GM18951 (cell line): ENCODE measurements around the gene EPHB2.

Experiments used
- POLR2A ChIP-seq: IDR thresholded peaks from 4 replicates; pipeline ENCODE4 v1.6.1; 2011; ENCODE audit warnings: mild to moderate bottlenecking; ENCODE audit not compliant: insufficient read length, insufficient read depth; ENCODE audit errors: extremely low read depth
- in situ Hi-C: fragments of 300-500 bp; cut with MboI; formaldehyde crosslinking; loops from one replicate; pipeline ENCODE4 v1.12.0; 2022; ENCODE audit warnings: low sequenced_read_pairs, mixed read lengths, inconsistent platforms; ENCODE audit not compliant: unreplicated experiment

Gene EPHB2

GRCh38 chr1:22815421-22816066, 104.9 kb downstream of the EPHB2 start:
- in situ Hi-C loops = no loop called here

GRCh38 chr1:22816067-22816775, 105.6 kb downstream of the EPHB2 start:
- no peak for TF ChIP-seq POLR2A
- in situ Hi-C loops = no loop called here

More at GRCh38 chr1:22815421-22816066, 104.9 kb downstream of the EPHB2 start:
- no peak for TF ChIP-seq POLR2A

- no peak for TF ChIP-seq POLR2A
- in situ Hi-C loops = no loop called here
Measured at GRCh38 chr1:22816803-22817202, 106.2 kb downstream of the EPHB2 start.

- in situ Hi-C loops = no loop called here
- no peak for TF ChIP-seq POLR2A
Measured at GRCh38 chr1:22817462-22817861, 106.8 kb downstream of the EPHB2 start.

GRCh38 chr1:22818061-22818770, 107.6 kb downstream of the EPHB2 start:
- in situ Hi-C loops = no loop called here
- no peak for TF ChIP-seq POLR2A

- in situ Hi-C loops = no loop called here
Measured at GRCh38 chr1:22819361-22819760, 108.7 kb downstream of the EPHB2 start.

GRCh38 chr1:22821027-22821426, 110.4 kb downstream of the EPHB2 start:
- in situ Hi-C loops = no loop called here
- TF ChIP-seq POLR2A = no peak

More at GRCh38 chr1:22819361-22819760, 108.7 kb downstream of the EPHB2 start:
- TF ChIP-seq POLR2A = no peak

GRCh38 chr1:22822371-22822770, 111.7 kb downstream of the EPHB2 start:
- no peak for TF ChIP-seq POLR2A
- in situ Hi-C loops = no loop called here

- in situ Hi-C loops = no loop called here
- TF ChIP-seq POLR2A = no peak
Measured at GRCh38 chr1:22824466-22824865, 113.8 kb downstream of the EPHB2 start.

- no peak for TF ChIP-seq POLR2A
- in situ Hi-C loops = no loop called here
Measured at GRCh38 chr1:22824975-22825374, 114.3 kb downstream of the EPHB2 start.

- TF ChIP-seq POLR2A = no peak
- in situ Hi-C loops = no loop called here
Measured at GRCh38 chr1:22825486-22826189, 115.0 kb downstream of the EPHB2 start.

GRCh38 chr1:22826604-22827580, 116.3 kb downstream of the EPHB2 start:
- TF ChIP-seq POLR2A = no peak
- in situ Hi-C loops = no loop called here
